ENCODE results near the gene TMTC3. TPM values are rescaled to one million over a fixed set of nuclear protein-coding genes. Genes with fewer than 3 reads are reported as not detected.
A peak's percentile ranks its signal among the peaks of the same experiment; 100 is the strongest.

TMTC3 gene
- total and polyA plus RNA-seq, 2 donors (not counting 3 experiments of a cell fraction or from before 2014, with no cell fraction given), result 7.8 to 36.5 TPM

DNA sequence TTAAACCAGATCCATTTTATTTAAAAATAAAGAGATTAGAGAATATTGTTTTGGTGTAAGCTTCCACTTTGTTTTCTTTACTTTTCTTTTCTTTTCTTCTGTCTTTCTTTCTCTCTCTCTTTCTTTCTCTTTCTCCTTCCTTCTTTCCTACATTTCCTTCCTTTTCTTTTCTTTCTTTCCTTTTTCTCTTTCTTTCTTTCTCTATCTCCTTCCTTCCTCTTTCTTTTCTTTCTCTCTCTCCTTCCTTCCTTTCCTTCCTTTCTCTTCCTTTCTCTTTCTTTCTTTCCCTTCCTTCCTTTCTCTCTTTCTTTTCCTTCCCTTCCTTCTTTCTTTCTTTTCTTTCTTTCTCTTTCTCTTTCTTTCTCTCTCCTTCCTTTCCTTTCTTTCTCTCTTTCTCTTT is 100.8 kb downstream of the TMTC3 start:
- Histone ChIP-seq H3K27me3 (ENCODE audit: control insufficient read depth in 2 of 2, insufficient read depth in 2 of 2, low read length in 2 of 2) (no peaks in the 10 kb centered on the region), H3K9ac (replicated peaks; ENCODE audit: extremely low read depth, insufficient read depth, low read length) (no peak overlapping the region), H3K4me3 (replicated peaks in 1 of 3; ENCODE audit: insufficient read depth in 1 of 3, low read depth in 1 of 3, low read length in 3 of 3) (no peak overlapping the region), H3K9me3 (replicated peaks; ENCODE audit: control insufficient read depth, insufficient read depth, low read length) (no peaks in the 10 kb centered on the region), H4K20me1 (replicated peaks; ENCODE audit: control insufficient read depth, extremely low read depth, insufficient read depth, low read length) (no peaks in the 10 kb centered on the region), H2AFZ (ENCODE audit: low read depth, low read length) (no peak overlapping the region), H3K4me1 (ENCODE audit: control insufficient read depth, extremely low read depth, insufficient read depth, low read length) (peaks cover 25% of the 10 kb centered on the region), H3K9me1 (replicated peaks; ENCODE audit: control insufficient read depth, extremely low read depth, insufficient read depth, low read length) (no peaks in the 10 kb centered on the region), H3K36me3 (ENCODE audit: control insufficient read depth in 2 of 2, extremely low read depth in 1 of 2, insufficient read depth in 2 of 2, low read length in 2 of 2) (no peaks in the 10 kb centered on the region), H3K27ac (ENCODE audit: insufficient read depth, low read depth, low read length) (no peak overlapping the region), H3K4me2 (ENCODE audit: insufficient read depth, low read length) (peak overlapping the region; percentile 48), H3K79me2 (ENCODE audit: control insufficient read depth, insufficient read depth, low read length) (no peaks in the 10 kb centered on the region)
- FAIRE-seq, result no peak
- no TSS peak for BruUV-seq (replicated peaks)
- no peak for DNase-seq (ENCODE audit: low read depth, low spot score)
- dilution Hi-C loops (cut with MboI; ENCODE audit: extremely low pct_ligation_motif_present, low sequenced_read_pairs) (no loop called here), intact Hi-C loops (cut with micrococcal nuclease) (loop anchor here (1.0 to 10.0 kb wide), 3 partner anchors 56 to 312 kb away; no protein-coding TSS in a partner anchor)
- POLR2A ChIA-PET, result no interaction called here
- TF ChIP-seq POLR2AphosphoS5 (IDR thresholded peaks at IDR 0.05; ENCODE audit: insufficient read depth, low read depth, low read length), result no peak
- TF ChIP-seq POLR2A (IDR thresholded peaks at IDR 0.05; ENCODE audit: low read depth, low read length), result no peak
- no peak for TF ChIP-seq EZH2 (IDR thresholded peaks at IDR 0.05; ENCODE audit: borderline replicate concordance, low read depth, low read length, severe bottlenecking)
- TF ChIP-seq, protein P1, sequence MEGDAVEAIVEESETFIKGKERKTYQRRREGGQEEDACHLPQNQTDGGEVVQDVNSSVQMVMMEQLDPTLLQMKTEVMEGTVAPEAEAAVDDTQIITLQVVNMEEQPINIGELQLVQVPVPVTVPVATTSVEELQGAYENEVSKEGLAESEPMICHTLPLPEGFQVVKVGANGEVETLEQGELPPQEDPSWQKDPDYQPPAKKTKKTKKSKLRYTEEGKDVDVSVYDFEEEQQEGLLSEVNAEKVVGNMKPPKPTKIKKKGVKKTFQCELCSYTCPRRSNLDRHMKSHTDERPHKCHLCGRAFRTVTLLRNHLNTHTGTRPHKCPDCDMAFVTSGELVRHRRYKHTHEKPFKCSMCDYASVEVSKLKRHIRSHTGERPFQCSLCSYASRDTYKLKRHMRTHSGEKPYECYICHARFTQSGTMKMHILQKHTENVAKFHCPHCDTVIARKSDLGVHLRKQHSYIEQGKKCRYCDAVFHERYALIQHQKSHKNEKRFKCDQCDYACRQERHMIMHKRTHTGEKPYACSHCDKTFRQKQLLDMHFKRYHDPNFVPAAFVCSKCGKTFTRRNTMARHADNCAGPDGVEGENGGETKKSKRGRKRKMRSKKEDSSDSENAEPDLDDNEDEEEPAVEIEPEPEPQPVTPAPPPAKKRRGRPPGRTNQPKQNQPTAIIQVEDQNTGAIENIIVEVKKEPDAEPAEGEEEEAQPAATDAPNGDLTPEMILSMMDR (IDR thresholded peaks at IDR 0.05; ENCODE audit: extremely low read depth in 1 of 2, insufficient read depth in 1 of 2, low read depth in 1 of 2, low read length in 2 of 2), result no peak
- TF ChIP-seq GATA2 (IDR thresholded peaks at IDR 0.05; ENCODE audit: insufficient read depth, insufficient read length, low read depth, low read length), result no peak
- TF ChIP-seq, protein P2, sequence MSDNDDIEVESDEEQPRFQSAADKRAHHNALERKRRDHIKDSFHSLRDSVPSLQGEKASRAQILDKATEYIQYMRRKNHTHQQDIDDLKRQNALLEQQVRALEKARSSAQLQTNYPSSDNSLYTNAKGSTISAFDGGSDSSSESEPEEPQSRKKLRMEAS (IDR thresholded peaks at IDR 0.05; ENCODE audit: insufficient read depth, insufficient read length), result no peak
- TF ChIP-seq FOS (IDR thresholded peaks at IDR 0.05; ENCODE audit: borderline replicate concordance, insufficient read depth, low read length), result no peak
- TF ChIP-seq JUN (IDR thresholded peaks at IDR 0.05; ENCODE audit: borderline replicate concordance, insufficient read depth, insufficient read length, low read depth), result no peak
- no peak for TF ChIP-seq MYC (IDR thresholded peaks at IDR 0.05; ENCODE audit: low read depth, low read length)
- CTCF ChIA-PET, result no interaction called here

All from endothelial cell of umbilical vein (primary cell).